ENCODE measurements around the gene XXYLT1.

XXYLT1 gene

GRCh38 chr3:195151402-195151801, 119.6 kb downstream of the XXYLT1 start:
- ATAC-seq, result no peak
- TF ChIP-seq SNAI2 (CRISPR knock-in tag; IDR thresholded peaks at IDR 0.05), result no peak
- TF ChIP-seq ZNF565 (CRISPR knock-in tag; conservative IDR thresholded peaks at IDR 0.05; ENCODE audit: low read depth), result no peak
- no peak for TF ChIP-seq ZFP3 (CRISPR knock-in tag; IDR thresholded peaks at IDR 0.05)
- TF ChIP-seq CSDC2 (CRISPR knock-in tag; IDR thresholded peaks at IDR 0.05), result no peak
- TF ChIP-seq OSR1 (CRISPR knock-in tag; IDR thresholded peaks at IDR 0.05), result no peak
- no peak for TF ChIP-seq TCF4 (CRISPR knock-in tag; IDR thresholded peaks at IDR 0.05; ENCODE audit: borderline replicate concordance)
- TF ChIP-seq GLIS3 (CRISPR knock-in tag; IDR thresholded peaks at IDR 0.05), result no peak

- ATAC-seq, result no peak
- TF ChIP-seq GLIS3 (CRISPR knock-in tag; IDR thresholded peaks at IDR 0.05) (no peak), ZFP3 (CRISPR knock-in tag; IDR thresholded peaks at IDR 0.05) (no peak), ESRRG (CRISPR knock-in tag; IDR thresholded peaks at IDR 0.05) (no peak)
These were observed 120.5 kb downstream of the XXYLT1 start for GRCh38 chr3:195150181-195151118.

GRCh38 chr3:195149292-195150030, 121.5 kb downstream of the XXYLT1 start:
- no peak for TF ChIP-seq TOX (CRISPR knock-in tag; IDR thresholded peaks at IDR 0.05; ENCODE audit: borderline replicate concordance)
- peak; percentile 93 for TF ChIP-seq TSHZ2 (CRISPR knock-in tag; IDR thresholded peaks at IDR 0.05)
- TF ChIP-seq ESRRG (CRISPR knock-in tag; IDR thresholded peaks at IDR 0.05), result no peak
- peak; percentile 82 for TF ChIP-seq BACH2 (CRISPR knock-in tag; IDR thresholded peaks at IDR 0.05; ENCODE audit: borderline replicate concordance)
- TF ChIP-seq CSRNP3 (CRISPR knock-in tag; IDR thresholded peaks at IDR 0.05), result 0 out of 2 replicates have a peak, but pooled peaks have one; percentile 19
- peak; percentile 28; the same call in 1 of the 3 replicates for ATAC-seq

- no peak for ATAC-seq
- no peak for TF ChIP-seq TSHZ2 (CRISPR knock-in tag; IDR thresholded peaks at IDR 0.05)
- no peak for TF ChIP-seq ARNTL (CRISPR knock-in tag; IDR thresholded peaks at IDR 0.05; ENCODE audit: borderline replicate concordance, low read depth)
- no peak for TF ChIP-seq ZFP30 (CRISPR knock-in tag; IDR thresholded peaks at IDR 0.05)
- TF ChIP-seq SNAI2 (CRISPR knock-in tag; IDR thresholded peaks at IDR 0.05), result no peak
- no peak for TF ChIP-seq ZNF8 (CRISPR knock-in tag; IDR thresholded peaks at IDR 0.05)
- TF ChIP-seq CSDC2 (CRISPR knock-in tag; IDR thresholded peaks at IDR 0.05), result no peak
- TF ChIP-seq ESRRG (CRISPR knock-in tag; IDR thresholded peaks at IDR 0.05), result no peak
- TF ChIP-seq PPARA (CRISPR knock-in tag; IDR thresholded peaks at IDR 0.05; ENCODE audit: borderline replicate concordance), result no peak
- TF ChIP-seq BACH2 (CRISPR knock-in tag; IDR thresholded peaks at IDR 0.05; ENCODE audit: borderline replicate concordance), result no peak
- no peak for TF ChIP-seq PATZ1 (CRISPR knock-in tag; IDR thresholded peaks at IDR 0.05; ENCODE audit: borderline replicate concordance)
- TF ChIP-seq ZNF70 (CRISPR knock-in tag; IDR thresholded peaks at IDR 0.05), result no peak
- TF ChIP-seq POU6F1 (CRISPR knock-in tag; IDR thresholded peaks at IDR 0.05; ENCODE audit: borderline replicate concordance, low read depth), result no peak
- no peak for TF ChIP-seq RARB (CRISPR knock-in tag; IDR thresholded peaks at IDR 0.05)
- no peak for TF ChIP-seq CSRNP3 (CRISPR knock-in tag; IDR thresholded peaks at IDR 0.05)
- TF ChIP-seq ZFP3 (CRISPR knock-in tag; IDR thresholded peaks at IDR 0.05), result no peak
These were observed 122.4 kb downstream of the XXYLT1 start for GRCh38 chr3:195148549-195148948.
